ENCODE data around the gene DMD.

DMD gene

GRCh38 chrX:31291131-31291530 is 1920.2 kb downstream of the DMD start:
- TF ChIP-seq, protein P1, sequence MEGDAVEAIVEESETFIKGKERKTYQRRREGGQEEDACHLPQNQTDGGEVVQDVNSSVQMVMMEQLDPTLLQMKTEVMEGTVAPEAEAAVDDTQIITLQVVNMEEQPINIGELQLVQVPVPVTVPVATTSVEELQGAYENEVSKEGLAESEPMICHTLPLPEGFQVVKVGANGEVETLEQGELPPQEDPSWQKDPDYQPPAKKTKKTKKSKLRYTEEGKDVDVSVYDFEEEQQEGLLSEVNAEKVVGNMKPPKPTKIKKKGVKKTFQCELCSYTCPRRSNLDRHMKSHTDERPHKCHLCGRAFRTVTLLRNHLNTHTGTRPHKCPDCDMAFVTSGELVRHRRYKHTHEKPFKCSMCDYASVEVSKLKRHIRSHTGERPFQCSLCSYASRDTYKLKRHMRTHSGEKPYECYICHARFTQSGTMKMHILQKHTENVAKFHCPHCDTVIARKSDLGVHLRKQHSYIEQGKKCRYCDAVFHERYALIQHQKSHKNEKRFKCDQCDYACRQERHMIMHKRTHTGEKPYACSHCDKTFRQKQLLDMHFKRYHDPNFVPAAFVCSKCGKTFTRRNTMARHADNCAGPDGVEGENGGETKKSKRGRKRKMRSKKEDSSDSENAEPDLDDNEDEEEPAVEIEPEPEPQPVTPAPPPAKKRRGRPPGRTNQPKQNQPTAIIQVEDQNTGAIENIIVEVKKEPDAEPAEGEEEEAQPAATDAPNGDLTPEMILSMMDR (IDR thresholded peaks at IDR 0.05; ENCODE audit: borderline replicate concordance, control extremely low read depth, extremely low read depth, insufficient read depth, missing control alignments), result no peak
- in situ Hi-C loops (cut with MboI; ENCODE audit: low sequenced_read_pairs, unreplicated experiment), result loop anchor here (10.0 kb wide), 1 partner anchor 256 kb away; no protein-coding TSS in a partner anchor
- no peak for DNase-seq (ENCODE audit: low spot score)

DNA sequence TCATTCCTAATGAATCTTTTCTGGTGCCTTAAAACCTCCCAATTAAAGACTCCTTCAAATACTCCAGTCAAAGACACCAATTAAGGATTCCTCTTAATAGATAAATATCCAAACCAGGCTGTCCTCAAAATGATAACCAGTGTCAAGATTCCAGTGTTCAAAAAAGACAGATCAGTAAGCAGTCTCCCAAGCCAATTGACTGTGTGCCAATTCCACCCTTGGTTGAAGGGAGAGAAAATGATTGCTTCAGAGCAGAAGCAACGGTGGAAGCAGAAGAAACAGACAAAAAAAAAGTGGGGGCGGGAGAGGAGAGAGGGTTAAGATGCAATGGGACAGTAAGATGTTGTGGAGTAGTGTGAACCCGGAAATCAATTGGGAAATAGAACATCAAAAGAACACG is 1923.5 kb downstream of the DMD start:
- in situ Hi-C loops (cut with MboI; ENCODE audit: low sequenced_read_pairs, unreplicated experiment), result no loop called here
- TF ChIP-seq, protein P1 (IDR thresholded peaks at IDR 0.05; ENCODE audit: borderline replicate concordance, control extremely low read depth, extremely low read depth, insufficient read depth, missing control alignments), result no peak
- no peak for DNase-seq (ENCODE audit: low spot score)

DNA sequence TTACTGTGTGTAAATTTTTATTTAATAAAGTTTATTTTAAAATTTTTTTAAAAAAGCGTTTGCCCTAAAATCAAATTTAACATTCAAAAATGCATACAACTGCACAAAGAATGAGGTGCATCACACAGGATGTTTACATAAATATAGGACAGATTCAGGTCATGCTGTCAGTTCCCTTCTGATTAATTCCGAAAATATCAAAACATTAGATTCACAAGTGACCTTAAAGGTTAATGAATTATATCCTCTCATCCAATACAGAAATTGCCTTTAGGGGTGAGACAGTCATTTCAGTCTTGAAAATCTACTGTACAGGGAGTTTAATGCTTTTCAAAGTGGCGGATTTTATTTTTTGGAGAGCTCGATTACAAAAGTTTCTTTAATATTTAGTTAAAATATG is 1930.8 kb downstream of the DMD start:
- no peak for DNase-seq (ENCODE audit: low spot score)
- TF ChIP-seq, protein P1 (IDR thresholded peaks at IDR 0.05; ENCODE audit: borderline replicate concordance, control extremely low read depth, extremely low read depth, insufficient read depth, missing control alignments), result no peak
- in situ Hi-C loops (cut with MboI; ENCODE audit: low sequenced_read_pairs, unreplicated experiment), result no loop called here

- in situ Hi-C loops (cut with MboI; ENCODE audit: low sequenced_read_pairs, unreplicated experiment), result no loop called here
- TF ChIP-seq, protein P1 (IDR thresholded peaks at IDR 0.05; ENCODE audit: borderline replicate concordance, control extremely low read depth, extremely low read depth, insufficient read depth, missing control alignments), result no peak
- no peak for DNase-seq (ENCODE audit: low spot score)
Observed at GRCh38 chrX:31279359-31279758, 1932.0 kb downstream of the DMD start.

GRCh38 chrX:31272472-31272775 is 1938.9 kb downstream of the DMD start:
- DNase-seq (ENCODE audit: low spot score), result peak; percentile 20
- TF ChIP-seq, protein P1 (IDR thresholded peaks at IDR 0.05; ENCODE audit: borderline replicate concordance, control extremely low read depth, extremely low read depth, insufficient read depth, missing control alignments), result no peak
- in situ Hi-C loops (cut with MboI; ENCODE audit: low sequenced_read_pairs, unreplicated experiment), result no loop called here

- in situ Hi-C loops (cut with MboI; ENCODE audit: low sequenced_read_pairs, unreplicated experiment), result no loop called here
- DNase-seq (ENCODE audit: low spot score), result no peak
- TF ChIP-seq, protein P1 (IDR thresholded peaks at IDR 0.05; ENCODE audit: borderline replicate concordance, control extremely low read depth, extremely low read depth, insufficient read depth, missing control alignments), result no peak
Observed at GRCh38 chrX:31271615-31272471, 1939.5 kb downstream of the DMD start.

Data from GM13976 (cell line).